ENCODE measurements around the gene MAGI3. TPM values are rescaled to one million over a fixed set of nuclear protein-coding genes. Genes with fewer than 3 reads are reported as not detected.
"Not testable (repeated sequence)": the region's sequence is repeated elsewhere in the genome, so short reads cannot be mapped to it uniquely, and the experiment has no call there.

The MAGI3 gene
- total RNA-seq, 1 donor from 2014 or later = 17.6 TPM

- Mint-ChIP-seq H3K27me3 (ENCODE audit: low read depth) (peaks cover 2% of the 10 kb centered on the region), H3K27ac (ENCODE audit: unreplicated experiment) (no peak overlapping the region), H3K36me3 (ENCODE audit: low read depth) (peaks cover 35% of the 10 kb centered on the region), H3K9me3 (peaks cover 32% of the 10 kb centered on the region), H3K4me3 (no peak overlapping the region), H3K4me1 (no peaks in the 10 kb centered on the region)
- no peak for DNase-seq (ENCODE audit: low read depth, low spot score)
- no peak for TF ChIP-seq CTCF (conservative IDR thresholded peaks at IDR 0.05)
Measured at GRCh38 chr1:113490384-113490783, 100.1 kb downstream of the MAGI3 start.

- Mint-ChIP-seq H3K4me3 (no peak overlapping the region), H3K27me3 (ENCODE audit: low read depth) (peaks cover 2% of the 10 kb centered on the region), H3K36me3 (ENCODE audit: low read depth) (peaks cover 27% of the 10 kb centered on the region), H3K27ac (ENCODE audit: unreplicated experiment) (no peak overlapping the region), H3K9me3 (peaks cover 25% of the 10 kb centered on the region), H3K4me1 (no peaks in the 10 kb centered on the region)
- DNase-seq (ENCODE audit: low read depth, low spot score) = no peak
- TF ChIP-seq CTCF (conservative IDR thresholded peaks at IDR 0.05) = no peak
Measured at GRCh38 chr1:113493533-113493932, 103.2 kb downstream of the MAGI3 start.

GRCh38 chr1:113505357-113505756, 115.0 kb downstream of the MAGI3 start:
- H3K9me3 Mint-ChIP-seq = peaks cover under 1% of the 10 kb centered on the region
- no peak for TF ChIP-seq CTCF (conservative IDR thresholded peaks at IDR 0.05)

GRCh38 chr1:113507552-113508214, 117.4 kb downstream of the MAGI3 start:
- Mint-ChIP-seq H3K4me1 (no peaks in the 10 kb centered on the region), H3K27me3 (ENCODE audit: low read depth) (no peaks in the 10 kb centered on the region), H3K4me3 (no peak overlapping the region), H3K9me3 (peaks cover 6% of the 10 kb centered on the region), H3K36me3 (ENCODE audit: low read depth) (peaks cover 6% of the 10 kb centered on the region), H3K27ac (ENCODE audit: unreplicated experiment) (no peak overlapping the region)
- no peak for TF ChIP-seq CTCF (conservative IDR thresholded peaks at IDR 0.05)
- no peak for DNase-seq (ENCODE audit: low read depth, low spot score)

More at GRCh38 chr1:113505357-113505756, 115.0 kb downstream of the MAGI3 start:
- H3K4me1 Mint-ChIP-seq = no peaks in the 10 kb centered on the region
- no peaks in the 10 kb centered on the region for H3K27me3 Mint-ChIP-seq (ENCODE audit: low read depth)
- H3K27ac Mint-ChIP-seq (ENCODE audit: unreplicated experiment) = no peak overlapping the region
- peaks cover under 1% of the 10 kb centered on the region for H3K36me3 Mint-ChIP-seq (ENCODE audit: low read depth)
- no peak overlapping the region for H3K4me3 Mint-ChIP-seq
- DNase-seq (ENCODE audit: low read depth, low spot score) = no peak

- DNase-seq (ENCODE audit: low read depth, low spot score) = no peak
- Mint-ChIP-seq H3K4me1 (no peaks in the 10 kb centered on the region), H3K27me3 (ENCODE audit: low read depth) (no peaks in the 10 kb centered on the region), H3K27ac (ENCODE audit: unreplicated experiment) (no peak overlapping the region), H3K36me3 (ENCODE audit: low read depth) (peaks cover 8% of the 10 kb centered on the region), H3K4me3 (no peak overlapping the region), H3K9me3 (peaks cover 6% of the 10 kb centered on the region)
- no peak for TF ChIP-seq CTCF (conservative IDR thresholded peaks at IDR 0.05)
Measured at GRCh38 chr1:113508364-113509164, 118.2 kb downstream of the MAGI3 start.

- H3K36me3 Mint-ChIP-seq (ENCODE audit: low read depth); DNase-seq (ENCODE audit: low read depth, low spot score); H3K4me1 Mint-ChIP-seq; H3K4me3 Mint-ChIP-seq; H3K27me3 Mint-ChIP-seq (ENCODE audit: low read depth); H3K27ac Mint-ChIP-seq (ENCODE audit: unreplicated experiment); H3K9me3 Mint-ChIP-seq: not testable (repeated sequence)
Measured at GRCh38 chr1:113509766-113510165, 119.5 kb downstream of the MAGI3 start.

Measured in neural crest cell (in vitro differentiated cells).